OCI-LY1 (cell line): ENCODE data around the gene CD84.

ENCODE experiments used
- H2AFZ ChIP-seq: fragments of 200-600 bp; sonication (generic), shearing (Covaris generic); 2 replicates; pipeline ENCODE4 v1.6.0; 2014; ENCODE audit warnings: antibody characterized with exemption, mild to moderate bottlenecking, low read length
- H3F3A ChIP-seq: fragments of 200-600 bp; sonication (generic), shearing (Covaris generic); 2 replicates; pipeline ENCODE4 v1.6.0; 2014; ENCODE audit warnings: mild to moderate bottlenecking, antibody characterized with exemption, low read length, moderate library complexity; ENCODE audit not compliant: insufficient read depth
- H3K27ac ChIP-seq: fragments of 200-600 bp; sonication (generic); 2 replicates; pipeline ENCODE4 v1.5.1; 2014; ENCODE audit warnings: low read length, mixed run types, mild to moderate bottlenecking, low read depth; ENCODE audit not compliant: poor library complexity, severe bottlenecking
- H3K27me3 ChIP-seq: fragments of 200-600 bp; sonication (generic); 2 replicates; pipeline ENCODE4 v1.6.0; 2014; ENCODE audit warnings: antibody characterized with exemption, mild to moderate bottlenecking, low read length, moderate library complexity; ENCODE audit not compliant: insufficient read depth
- H3K36me3 ChIP-seq: fragments of 200-600 bp; sonication (generic); 2 replicates; pipeline ENCODE4 v1.6.1; 2014; ENCODE audit warnings: mild to moderate bottlenecking, antibody characterized with exemption, low read length, moderate library complexity, mixed read lengths; ENCODE audit not compliant: insufficient read depth
- H3K4me1 ChIP-seq: fragments of 200-600 bp; sonication (generic); 2 replicates; pipeline ENCODE4 v1.5.1; 2014; ENCODE audit warnings: mild to moderate bottlenecking, low read length, moderate library complexity; ENCODE audit not compliant: insufficient read depth, severe bottlenecking
- H3K4me2 ChIP-seq: fragments of 200-600 bp; sonication (generic), shearing (Covaris generic); 2 replicates; pipeline ENCODE4 v1.6.1; 2014; ENCODE audit warnings: low read length
- H3K4me3 ChIP-seq: fragments of 200-600 bp; sonication (generic); 2 replicates; pipeline ENCODE4 v1.5.1; 2014; ENCODE audit warnings: low read length, low read depth, mild to moderate bottlenecking, mixed read lengths; ENCODE audit not compliant: poor library complexity, severe bottlenecking
- H3K79me2 ChIP-seq: fragments of 200-600 bp; shearing (Covaris generic); 2 replicates; pipeline ENCODE4 v1.6.1; 2016; ENCODE audit warnings: mixed run types, low read length, mixed read lengths; ENCODE audit not compliant: insufficient read depth
- H3K9ac ChIP-seq: fragments of 200-600 bp; sonication (generic), shearing (Covaris generic); 2 replicates; pipeline ENCODE4 v1.6.1; 2014; ENCODE audit warnings: mild to moderate bottlenecking, low read length, mixed read lengths
- H3K9me2 ChIP-seq: fragments of 200-600 bp; sonication (generic), shearing (Covaris generic); 2 replicates; pipeline ENCODE4 v1.6.1; 2014; ENCODE audit warnings: low read depth, mild to moderate bottlenecking, low read length, mixed read lengths
- H3K9me3 ChIP-seq: fragments of 200-600 bp; shearing (Covaris generic); 2 replicates; pipeline ENCODE4 v1.6.1; 2014; ENCODE audit warnings: low read length, mixed read lengths
- H4K20me1 ChIP-seq: fragments of 200-600 bp; sonication (generic), shearing (Covaris generic); 2 replicates; pipeline ENCODE4 v1.6.0; 2016; ENCODE audit warnings: mild to moderate bottlenecking, low read length; ENCODE audit not compliant: insufficient read depth
- CTCF ChIP-seq: fragments of 200-600 bp; sonication (generic), shearing (Covaris generic); IDR thresholded peaks from 2 replicates; pipeline ENCODE4 v1.5.1; 2017; ENCODE audit warnings: mild to moderate bottlenecking, antibody characterized with exemption, low read length, moderate library complexity, mixed read lengths
- EZH2 ChIP-seq: fragments of 200-600 bp; sonication (generic), shearing (Covaris generic); IDR thresholded peaks from 2 replicates; pipeline ENCODE4 v1.8.0; 2017; ENCODE audit warnings: borderline replicate concordance, mixed run types, mild to moderate bottlenecking, antibody characterized with exemption, low read length, moderate library complexity, mixed read lengths

Gene CD84

GRCh38 chr1:160605792-160606479, 26.6 kb upstream of the CD84 start:
- H3K4me1 ChIP-seq, result peaks cover 46% of the 10 kb centered on the region
- H3K4me3 ChIP-seq, result no peak overlapping the region
- no peaks in the 10 kb centered on the region for H4K20me1 ChIP-seq
- H3K9ac ChIP-seq, result peak overlapping the region; percentile 10; the same call in 1 of the 2 replicates
- no peak overlapping the region for H3K4me2 ChIP-seq
- H3K36me3 ChIP-seq, result no peaks in the 10 kb centered on the region
- H3K27ac ChIP-seq, result peak overlapping the region; percentile 39
- no peaks in the 10 kb centered on the region for H3K27me3 ChIP-seq
- H3K9me3 ChIP-seq, result no peaks in the 10 kb centered on the region
- no peaks in the 10 kb centered on the region for H3F3A ChIP-seq
- no peak overlapping the region for H2AFZ ChIP-seq
- no peaks in the 10 kb centered on the region for H3K79me2 ChIP-seq
- H3K9me2 ChIP-seq, result no peaks in the 10 kb centered on the region
- TF ChIP-seq EZH2, result no peak
- TF ChIP-seq CTCF, result peak; percentile 31; the same call in 1 of the 2 replicates

GRCh38 chr1:160605205-160605604, 25.9 kb upstream of the CD84 start:
- no peak overlapping the region for H3K27ac ChIP-seq
- H3K9me2 ChIP-seq, result no peaks in the 10 kb centered on the region
- H4K20me1 ChIP-seq, result no peaks in the 10 kb centered on the region
- H3K27me3 ChIP-seq, result no peaks in the 10 kb centered on the region
- H3K9ac ChIP-seq, result no peak overlapping the region
- TF ChIP-seq CTCF (no peak), EZH2 (no peak)
- H3K36me3 ChIP-seq, result no peaks in the 10 kb centered on the region
- H3K4me3 ChIP-seq, result no peak overlapping the region
- H3K4me1 ChIP-seq, result peaks cover 42% of the 10 kb centered on the region
- H3K4me2 ChIP-seq, result no peak overlapping the region
- H3K9me3 ChIP-seq, result no peaks in the 10 kb centered on the region
- H3K79me2 ChIP-seq, result no peaks in the 10 kb centered on the region
- no peak overlapping the region for H2AFZ ChIP-seq
- H3F3A ChIP-seq, result no peaks in the 10 kb centered on the region

- Histone ChIP-seq H3K4me2 (no peak overlapping the region), H3K4me1 (no peaks in the 10 kb centered on the region), H4K20me1 (no peaks in the 10 kb centered on the region), H3F3A (no peaks in the 10 kb centered on the region), H3K79me2 (no peaks in the 10 kb centered on the region), H3K36me3 (no peaks in the 10 kb centered on the region), H2AFZ (no peak overlapping the region), H3K9ac (no peak overlapping the region), H3K27me3 (no peaks in the 10 kb centered on the region), H3K4me3 (no peak overlapping the region), H3K9me2 (no peaks in the 10 kb centered on the region), H3K27ac (no peak overlapping the region), H3K9me3 (peaks cover 3% of the 10 kb centered on the region)
- no peak for TF ChIP-seq EZH2
- no peak for TF ChIP-seq CTCF
These were observed 18.4 kb upstream of the CD84 start for GRCh38 chr1:160597705-160598104.
